A549 (cell line): ENCODE results near the gene MIS18BP1. TPM values are rescaled to one million over a fixed set of nuclear protein-coding genes. Genes with fewer than 3 reads are reported as not detected.

Experiments
- ATAC-seq, 2 experiments: fragments of 200-7000 bp in 1 of 2; fragments of >200 bp in 1 of 2; cut with Nextera tagmentation in 1 of 2; cut with Tn5 transposase in 1 of 2; 3 replicates each; pipeline versions ENCODE4 v1.8.0 to v1.9.1; 2018 to 2020; ENCODE audit warnings: mild to moderate bottlenecking in 1 of 2, moderate library complexity in 1 of 2
- CTCF ChIA-PET: fragments of 300-600 bp; sonication (Branson Sonifier 250); formaldehyde crosslinking; extraction: SDS; loops from one replicate; lab custom pipeline; 2021; ENCODE audit warnings: antibody characterized with exemption, inconsistent platforms; lab: Yijun Ruan, JAX
- POLR2A ChIA-PET: fragments of 350-600 bp; formaldehyde crosslinking; extraction: SDS; loops from one replicate; lab custom pipeline; 2021; ENCODE audit warnings: antibody characterized with exemption, inconsistent platforms; lab: Yijun Ruan, JAX
- DNase-seq, 2 experiments: peaks; one replicate each; pipeline versions ENCODE4 v3.0.0 to v3.0.0-alpha.2; 2011 to 2016; ENCODE audit warnings: low read depth in 1 of 2, low spot score in 1 of 2
- FAIRE-seq: peaks from 2 replicates; lab custom pipeline; 2011; peaks lifted over from hg19 to GRCh38; lab: Jason Lieb, UNC
- H3K27ac ChIP-seq, 2 experiments: fragments of >200 bp; sonication (Bioruptor Twin); formaldehyde crosslinking; 3 replicates each; pipeline ENCODE4 v1.5.1; 2016 to 2017
- H3K4me1 ChIP-seq: fragments of >200 bp; sonication (Bioruptor Twin); formaldehyde crosslinking; 3 replicates; pipeline ENCODE4 v1.6.1; 2016
- H3K4me2 ChIP-seq: fragments of >200 bp; sonication (Bioruptor Twin); formaldehyde crosslinking; 3 replicates; pipeline ENCODE4 v1.6.1; 2016
- H3K4me3 ChIP-seq: fragments of >200 bp; sonication (Bioruptor Twin); formaldehyde crosslinking; 3 replicates; pipeline ENCODE4 v1.5.1; 2016
- H3K9me3 ChIP-seq: fragments of >200 bp; sonication (Bioruptor Twin); formaldehyde crosslinking; 3 replicates; pipeline ENCODE4 v1.6.1; 2016
- CEBPB ChIP-seq, 2 experiments: fragments of >200 bp in 1 of 2; sonication (Bioruptor Twin) in 1 of 2; formaldehyde crosslinking in 1 of 2; IDR thresholded peaks; 2 replicates each; pipeline ENCODE4 v1.6.1; 2012 to 2016
- EHF ChIP-seq: fragments of 250-450 bp; sonication (Bioruptor Pico); IDR thresholded peaks from 2 replicates; pipeline ENCODE4 v1.5.0; 2020; ENCODE audit warnings: mild to moderate bottlenecking
- FOSL2 ChIP-seq, 2 experiments: fragments of 450-650 bp in 1 of 2; fragments of >200 bp in 1 of 2; sonication (Bioruptor Twin) in 1 of 2; formaldehyde crosslinking; IDR thresholded peaks; 2 replicates each; pipeline versions ENCODE4 v1.5.0 to v1.6.1; 2016 to 2020; ENCODE audit warnings: mild to moderate bottlenecking in 1 of 2, moderate library complexity in 1 of 2
- GATA3 ChIP-seq: IDR thresholded peaks from 2 replicates; pipeline ENCODE4 v1.6.1; 2012; ENCODE audit warnings: borderline replicate concordance
- JUN ChIP-seq, 2 experiments: fragments of >200 bp; sonication (Bioruptor Twin); formaldehyde crosslinking; IDR thresholded peaks; 2 replicates in 1 of 2; 3 replicates in 1 of 2; pipeline ENCODE4 v1.6.1; 2016 to 2017
- JUNB ChIP-seq: fragments of >200 bp; sonication (Bioruptor Twin); formaldehyde crosslinking; IDR thresholded peaks from 2 replicates; pipeline ENCODE4 v1.6.1; 2016
- MAFK ChIP-seq: fragments of 450-650 bp; IDR thresholded peaks from 2 replicates; pipeline ENCODE4 v1.6.1; 2014; ENCODE audit not compliant: partially characterized antibody
- NPAS2 ChIP-seq: fragments of 250-450 bp; sonication (Bioruptor Pico); IDR thresholded peaks from 2 replicates; pipeline ENCODE4 v1.8.0; 2022; ENCODE audit warnings: mild to moderate bottlenecking, moderate library complexity, borderline replicate concordance
- POLR2AphosphoS2 ChIP-seq: conservative IDR thresholded peaks from 2 replicates; pipeline ENCODE4 v1.6.1; 2012; ENCODE audit warnings: low read length, improper control_type of control experiment, inconsistent platforms
- TFCP2L1 ChIP-seq: fragments of 250-450 bp; sonication (Bioruptor Pico); IDR thresholded peaks from 2 replicates; pipeline ENCODE4 v1.5.0; 2021; ENCODE audit warnings: mild to moderate bottlenecking
- TP53 ChIP-seq: fragments of 250-450 bp; sonication (Bioruptor Pico); IDR thresholded peaks from 2 replicates; pipeline ENCODE4 v1.5.0; 2021; ENCODE audit warnings: mild to moderate bottlenecking, moderate library complexity
- ZFP36 ChIP-seq: fragments of 450-650 bp; IDR thresholded peaks from 2 replicates; pipeline ENCODE4 v1.6.1; 2014; ENCODE audit warnings: borderline replicate concordance; ENCODE audit not compliant: partially characterized antibody
- ZSCAN20 ChIP-seq: fragments of 250-450 bp; sonication (Bioruptor Pico); IDR thresholded peaks from 2 replicates; pipeline ENCODE4 v1.8.0; 2022; ENCODE audit warnings: mild to moderate bottlenecking, moderate library complexity
- WGBS: methylation state at CpG from one replicate; pipeline ENCODE4 v1.1.6; 2017; ENCODE audit errors: missing lambda C conversion rate; 5-methylcytosine and 5-hydroxymethylcytosine counted together
- polyA plus RNA-seq, 4 experiments: library from polyadenylated mRNA; depleted of rRNA in 3 of 4; stranded (reverse); fragments of >200 nt; fragmentation: RNase III in 1 of 4; extraction: RNeasy Plus Mini Kit Qiagen cat#74134 plus additional on column Dnase treatment in 1 of 4; gene quantifications; 2 replicates in 3 of 4; 3 replicates in 1 of 4; pipeline ENCODE4 v1.2.3, GENCODE V29; 2011 to 2017
- TF ChIP-seq, protein P1 (sequence below): IDR thresholded peaks from 2 replicates; pipeline ENCODE4 v1.6.1; 2012
- TF ChIP-seq, protein P2 (sequence below): IDR thresholded peaks from 2 replicates; pipeline ENCODE4 v1.6.1; 2012; ENCODE audit warnings: low read depth, borderline replicate concordance
- TF ChIP-seq, protein P3 (sequence below): fragments of 200-600 bp; sonication (generic); IDR thresholded peaks from 2 replicates; pipeline ENCODE4 v1.6.1; 2016; ENCODE audit warnings: antibody characterized with exemption, mild to moderate bottlenecking, moderate library complexity
- TF ChIP-seq, protein P4 (sequence below): fragments of 450-650 bp; IDR thresholded peaks from 2 replicates; pipeline ENCODE4 v1.6.1; 2014; ENCODE audit warnings: antibody characterized with exemption
- TF ChIP-seq, protein P5 (sequence below): fragments of 150-350 bp; IDR thresholded peaks from 2 replicates; pipeline ENCODE4 v1.6.1; 2014; ENCODE audit warnings: low read depth, mild to moderate bottlenecking, low read length
- TF ChIP-seq, protein P6 (sequence below): fragments of >200 bp; sonication (Bioruptor Twin); formaldehyde crosslinking; IDR thresholded peaks from 2 replicates; pipeline ENCODE4 v1.6.1; 2016

MIS18BP1 gene
- polyA plus RNA-seq, 2 of the 4 experiments (the other 2 are of a cell fraction) = 26.1 to 38.0 TPM

DNA sequence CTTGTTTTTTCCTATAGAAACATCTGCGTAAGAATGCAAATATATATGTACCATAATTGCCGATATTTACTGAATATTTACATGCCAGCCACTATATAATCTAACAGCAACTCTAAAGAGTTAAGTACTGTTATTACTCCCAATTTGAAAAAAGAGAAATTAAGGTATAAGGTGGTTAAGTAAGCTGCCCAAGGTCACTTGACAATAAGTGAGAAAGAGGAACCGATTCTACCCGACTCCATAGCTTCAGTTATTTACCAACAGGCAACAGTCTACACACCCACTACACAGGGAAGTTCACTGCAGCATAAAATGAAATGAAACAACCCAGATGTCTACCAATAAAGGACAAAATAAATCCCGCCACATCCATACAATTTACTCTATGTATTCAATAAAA lies 1.1 kb downstream of the MIS18BP1 start (continued):
- TF ChIP-seq TFCP2L1 (CRISPR knock-in tag) = no peak
- no peak for TF ChIP-seq NPAS2 (CRISPR knock-in tag)
- no peak for TF ChIP-seq GATA3

DNA sequence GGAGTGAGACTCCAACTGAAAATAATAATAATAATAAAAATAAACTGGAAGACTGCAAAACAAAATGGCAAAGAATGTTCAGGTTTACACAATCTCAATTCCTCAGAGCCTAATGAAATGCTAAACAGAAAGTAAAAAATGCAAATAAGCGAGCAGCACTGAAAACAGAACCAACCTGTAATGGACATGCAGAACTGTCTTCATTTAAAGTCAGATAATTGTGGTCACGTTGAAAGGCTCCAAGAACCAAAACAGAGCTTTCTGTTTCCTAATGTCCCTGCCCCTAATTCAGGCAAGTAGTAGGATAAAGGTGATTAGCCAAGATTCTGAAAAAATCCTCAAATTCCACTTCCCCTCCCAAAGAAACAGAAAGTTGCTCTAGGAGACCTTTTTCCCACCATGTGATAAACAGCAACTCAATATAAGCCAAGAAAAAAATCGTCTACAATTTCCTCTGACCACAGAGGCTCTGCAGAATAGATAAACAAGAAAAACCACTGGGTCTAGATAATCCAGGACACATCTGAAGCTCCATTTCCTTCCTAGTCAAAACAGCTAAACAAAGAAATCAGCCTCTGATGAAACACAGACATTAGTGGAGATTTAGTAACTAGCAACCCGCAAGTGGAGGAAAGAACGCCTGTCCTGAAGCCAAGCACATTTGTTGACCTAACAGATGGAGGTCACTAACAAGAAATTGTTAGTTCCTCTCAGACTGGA lies 3.0 kb downstream of the MIS18BP1 start:
- FAIRE-seq = no peak

DNA sequence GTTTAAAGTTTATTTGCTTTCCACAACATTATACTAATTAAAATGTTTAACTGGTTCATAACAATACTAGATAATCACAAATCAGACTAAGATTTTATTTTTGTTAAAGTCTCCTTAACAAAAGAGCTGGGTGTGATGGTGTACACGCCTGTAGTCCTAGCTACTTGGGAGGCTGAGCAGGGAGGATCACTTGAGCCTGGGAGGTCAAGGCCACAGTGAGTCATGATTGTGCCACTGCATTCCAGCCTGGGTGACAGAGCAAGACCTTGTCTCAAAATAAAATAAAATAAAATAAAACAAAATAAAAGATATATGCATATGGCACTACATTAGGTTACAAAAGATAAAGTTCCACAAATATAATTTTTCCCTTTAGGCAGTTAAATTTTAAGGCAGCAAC lies 5.6 kb downstream of the MIS18BP1 start:
- WGBS = 90% methylated on average over 1 of the region's 1 CpG
- ChIA-PET CTCF (interaction anchor here (2.7 kb wide), 1 partner anchor 21 kb away, joined by 6 read pairs; no protein-coding TSS in a partner anchor), POLR2A (no interaction called here)
- no peak for FAIRE-seq
- peaks cover 31% of the 10 kb centered on the region for H3K4me1 ChIP-seq
- no peaks in the 10 kb centered on the region for H3K9me3 ChIP-seq
- no peak overlapping the region for H3K4me3 ChIP-seq
- peak overlapping the region; percentile 10; the same call in 1 of the 3 replicates for H3K4me2 ChIP-seq
- TF ChIP-seq FOSL2 (IDR thresholded peaks at IDR 0.05) (no peak), FOSL2 (CRISPR knock-in tag; IDR thresholded peaks at IDR 0.05) (peak; percentile 61), TFCP2L1 (CRISPR knock-in tag) (no peak)
- ATAC-seq = no peak
- DNase-seq = peak in 1 of 2 experiments; percentile 21
- H3K27ac ChIP-seq = no peak overlapping the region

More for the DNA sequence above, 3.0 kb downstream of the MIS18BP1 start:
- Histone ChIP-seq H3K4me2 (peak overlapping the region; percentile 38), H3K4me3 (no peak overlapping the region), H3K9me3 (no peaks in the 10 kb centered on the region), H3K27ac (peak overlapping the region in 1 of 2 experiments; percentile 11; a peak in 1 of 6 replicates), H3K4me1 (peaks cover 37% of the 10 kb centered on the region)
- POLR2A ChIA-PET = no interaction called here
- TF ChIP-seq, protein P1, sequence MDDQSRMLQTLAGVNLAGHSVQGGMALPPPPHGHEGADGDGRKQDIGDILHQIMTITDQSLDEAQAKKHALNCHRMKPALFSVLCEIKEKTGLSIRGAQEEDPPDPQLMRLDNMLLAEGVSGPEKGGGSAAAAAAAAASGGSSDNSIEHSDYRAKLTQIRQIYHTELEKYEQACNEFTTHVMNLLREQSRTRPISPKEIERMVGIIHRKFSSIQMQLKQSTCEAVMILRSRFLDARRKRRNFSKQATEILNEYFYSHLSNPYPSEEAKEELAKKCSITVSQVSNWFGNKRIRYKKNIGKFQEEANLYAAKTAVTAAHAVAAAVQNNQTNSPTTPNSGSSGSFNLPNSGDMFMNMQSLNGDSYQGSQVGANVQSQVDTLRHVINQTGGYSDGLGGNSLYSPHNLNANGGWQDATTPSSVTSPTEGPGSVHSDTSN = no peak
- TF ChIP-seq POLR2AphosphoS2 (no peak), EHF (CRISPR knock-in tag) (no peak)
- TF ChIP-seq, protein P2, sequence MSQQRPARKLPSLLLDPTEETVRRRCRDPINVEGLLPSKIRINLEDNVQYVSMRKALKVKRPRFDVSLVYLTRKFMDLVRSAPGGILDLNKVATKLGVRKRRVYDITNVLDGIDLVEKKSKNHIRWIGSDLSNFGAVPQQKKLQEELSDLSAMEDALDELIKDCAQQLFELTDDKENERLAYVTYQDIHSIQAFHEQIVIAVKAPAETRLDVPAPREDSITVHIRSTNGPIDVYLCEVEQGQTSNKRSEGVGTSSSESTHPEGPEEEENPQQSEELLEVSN = no peak
- TF ChIP-seq, protein P3, sequence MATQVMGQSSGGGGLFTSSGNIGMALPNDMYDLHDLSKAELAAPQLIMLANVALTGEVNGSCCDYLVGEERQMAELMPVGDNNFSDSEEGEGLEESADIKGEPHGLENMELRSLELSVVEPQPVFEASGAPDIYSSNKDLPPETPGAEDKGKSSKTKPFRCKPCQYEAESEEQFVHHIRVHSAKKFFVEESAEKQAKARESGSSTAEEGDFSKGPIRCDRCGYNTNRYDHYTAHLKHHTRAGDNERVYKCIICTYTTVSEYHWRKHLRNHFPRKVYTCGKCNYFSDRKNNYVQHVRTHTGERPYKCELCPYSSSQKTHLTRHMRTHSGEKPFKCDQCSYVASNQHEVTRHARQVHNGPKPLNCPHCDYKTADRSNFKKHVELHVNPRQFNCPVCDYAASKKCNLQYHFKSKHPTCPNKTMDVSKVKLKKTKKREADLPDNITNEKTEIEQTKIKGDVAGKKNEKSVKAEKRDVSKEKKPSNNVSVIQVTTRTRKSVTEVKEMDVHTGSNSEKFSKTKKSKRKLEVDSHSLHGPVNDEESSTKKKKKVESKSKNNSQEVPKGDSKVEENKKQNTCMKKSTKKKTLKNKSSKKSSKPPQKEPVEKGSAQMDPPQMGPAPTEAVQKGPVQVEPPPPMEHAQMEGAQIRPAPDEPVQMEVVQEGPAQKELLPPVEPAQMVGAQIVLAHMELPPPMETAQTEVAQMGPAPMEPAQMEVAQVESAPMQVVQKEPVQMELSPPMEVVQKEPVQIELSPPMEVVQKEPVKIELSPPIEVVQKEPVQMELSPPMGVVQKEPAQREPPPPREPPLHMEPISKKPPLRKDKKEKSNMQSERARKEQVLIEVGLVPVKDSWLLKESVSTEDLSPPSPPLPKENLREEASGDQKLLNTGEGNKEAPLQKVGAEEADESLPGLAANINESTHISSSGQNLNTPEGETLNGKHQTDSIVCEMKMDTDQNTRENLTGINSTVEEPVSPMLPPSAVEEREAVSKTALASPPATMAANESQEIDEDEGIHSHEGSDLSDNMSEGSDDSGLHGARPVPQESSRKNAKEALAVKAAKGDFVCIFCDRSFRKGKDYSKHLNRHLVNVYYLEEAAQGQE = no peak
- 78% methylated on average over 5 of the region's 5 CpGs for WGBS
- DNase-seq (no peak), ATAC-seq (no peak)
- CTCF ChIA-PET = interaction anchor here (1.0 to 1.6 kb wide), 4 partner anchors 9 to 337 kb away, joined by 3 to 6 read pairs (median 4); no protein-coding TSS in a partner anchor

DNA sequence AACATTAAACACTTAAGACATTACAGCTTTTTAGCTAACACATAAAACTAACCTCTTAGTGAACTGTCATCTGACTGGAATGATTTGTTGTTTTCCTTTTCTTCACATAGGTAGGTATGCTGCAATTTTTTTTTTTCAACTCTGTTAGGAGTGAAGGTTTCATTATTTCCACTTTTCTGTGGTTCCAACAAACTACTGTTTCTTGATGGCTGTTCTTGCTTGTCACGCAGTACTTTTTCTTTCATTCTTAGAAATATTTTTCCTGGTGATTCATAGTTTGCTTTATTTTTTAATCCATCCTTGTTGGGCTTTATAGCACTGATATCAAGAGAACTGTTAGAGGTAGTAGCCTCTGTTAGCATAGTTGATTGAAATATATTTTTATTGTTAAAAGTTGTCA lies 6.3 kb downstream of the MIS18BP1 start:
- Histone ChIP-seq H3K27ac (no peak overlapping the region), H3K4me3 (no peak overlapping the region), H3K4me1 (peaks cover 31% of the 10 kb centered on the region), H3K9me3 (no peaks in the 10 kb centered on the region), H3K4me2 (peak overlapping the region; percentile 10; the same call in 1 of the 3 replicates)
- DNase-seq = no peak
- CTCF ChIA-PET = interaction anchor here (2.7 kb wide), 1 partner anchor 22 kb away, joined by 6 read pairs; no protein-coding TSS in a partner anchor
- POLR2A ChIA-PET = no interaction called here
- no peak for ATAC-seq
- FAIRE-seq = no peak
- TF ChIP-seq JUN (IDR thresholded peaks at IDR 0.05) (no peak), ZFP36 (no peak), ZSCAN20 (no peak), TP53 (no peak), CEBPB (IDR thresholded peaks at IDR 0.05) (no peak), JUNB (no peak), MAFK (no peak)
- TF ChIP-seq, protein P4, sequence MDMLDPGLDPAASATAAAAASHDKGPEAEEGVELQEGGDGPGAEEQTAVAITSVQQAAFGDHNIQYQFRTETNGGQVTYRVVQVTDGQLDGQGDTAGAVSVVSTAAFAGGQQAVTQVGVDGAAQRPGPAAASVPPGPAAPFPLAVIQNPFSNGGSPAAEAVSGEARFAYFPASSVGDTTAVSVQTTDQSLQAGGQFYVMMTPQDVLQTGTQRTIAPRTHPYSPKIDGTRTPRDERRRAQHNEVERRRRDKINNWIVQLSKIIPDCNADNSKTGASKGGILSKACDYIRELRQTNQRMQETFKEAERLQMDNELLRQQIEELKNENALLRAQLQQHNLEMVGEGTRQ = no peak
- TF ChIP-seq, protein P5, sequence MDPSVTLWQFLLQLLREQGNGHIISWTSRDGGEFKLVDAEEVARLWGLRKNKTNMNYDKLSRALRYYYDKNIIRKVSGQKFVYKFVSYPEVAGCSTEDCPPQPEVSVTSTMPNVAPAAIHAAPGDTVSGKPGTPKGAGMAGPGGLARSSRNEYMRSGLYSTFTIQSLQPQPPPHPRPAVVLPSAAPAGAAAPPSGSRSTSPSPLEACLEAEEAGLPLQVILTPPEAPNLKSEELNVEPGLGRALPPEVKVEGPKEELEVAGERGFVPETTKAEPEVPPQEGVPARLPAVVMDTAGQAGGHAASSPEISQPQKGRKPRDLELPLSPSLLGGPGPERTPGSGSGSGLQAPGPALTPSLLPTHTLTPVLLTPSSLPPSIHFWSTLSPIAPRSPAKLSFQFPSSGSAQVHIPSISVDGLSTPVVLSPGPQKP = no peak
- TF ChIP-seq, protein P6, sequence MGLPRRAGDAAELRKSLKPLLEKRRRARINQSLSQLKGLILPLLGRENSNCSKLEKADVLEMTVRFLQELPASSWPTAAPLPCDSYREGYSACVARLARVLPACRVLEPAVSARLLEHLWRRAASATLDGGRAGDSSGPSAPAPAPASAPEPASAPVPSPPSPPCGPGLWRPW = no peak
- TF ChIP-seq, all 56 proteins: peak for 0
- 88% methylated on average over 1 of the region's 1 CpG for WGBS
